GM19372 (cell line): ENCODE data around the gene GATAD2B.
A peak's percentile ranks its signal among the peaks of the same experiment; 100 is the strongest.
"Not testable (repeated sequence)": the region's sequence is repeated elsewhere in the genome, so short reads cannot be mapped to it uniquely, and the experiment has no call there.

Experiments used
- ATAC-seq: cut with Tn5 transposase; IDR thresholded peaks from one replicate; pipeline ENCODE4 v1.9.1; 2021; ENCODE audit warnings: mild to moderate bottlenecking, low read depth, moderate library complexity; ENCODE audit not compliant: unreplicated experiment

GATAD2B gene

DNA sequence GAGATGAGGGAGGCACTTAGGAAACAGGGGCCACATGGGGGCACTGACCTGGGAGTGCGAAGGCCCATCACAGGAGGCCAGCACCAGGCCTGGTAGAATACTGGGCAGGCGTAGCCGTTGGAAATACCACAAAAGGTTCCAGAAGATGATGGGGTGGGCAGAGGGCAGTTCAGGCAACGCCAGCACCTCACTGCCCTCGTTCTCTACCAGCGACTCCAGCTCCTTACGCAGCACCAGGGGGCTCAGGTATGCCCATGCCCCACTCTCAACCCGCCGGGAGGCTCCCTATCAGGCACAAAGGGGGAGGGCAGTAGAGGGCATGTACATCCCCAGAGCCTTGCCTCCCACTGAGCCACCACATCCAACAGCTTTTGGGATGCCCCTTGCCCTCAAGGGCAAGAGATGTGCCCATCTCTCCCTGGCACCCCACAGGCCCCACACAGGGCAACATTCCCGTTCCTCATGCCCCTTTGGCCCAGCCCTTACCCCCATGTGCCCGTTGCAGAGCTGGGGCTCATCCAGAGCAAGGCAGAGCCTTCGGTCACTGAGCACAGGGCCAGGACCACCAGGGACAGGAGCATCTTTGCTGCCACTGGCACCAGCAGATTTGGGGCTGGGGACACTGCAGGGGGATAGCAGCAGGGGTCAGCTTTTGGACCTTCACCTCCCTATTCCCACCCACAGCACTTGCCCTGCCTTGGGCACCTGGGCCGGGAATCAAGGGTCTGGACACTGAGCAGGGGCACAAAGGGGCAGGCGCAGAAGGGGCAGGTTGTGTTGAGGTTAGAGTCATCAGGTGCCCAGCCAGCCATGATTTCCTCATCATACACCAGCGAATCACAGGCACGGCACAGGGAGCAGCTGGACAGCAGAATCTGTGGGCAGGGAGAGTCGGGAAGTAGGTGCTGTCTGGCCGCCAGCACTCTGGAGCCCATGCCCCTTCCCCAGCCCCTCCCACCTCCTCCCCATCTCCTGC is 9.7 kb upstream of the GATAD2B start:
- no peak for ATAC-seq

DNA sequence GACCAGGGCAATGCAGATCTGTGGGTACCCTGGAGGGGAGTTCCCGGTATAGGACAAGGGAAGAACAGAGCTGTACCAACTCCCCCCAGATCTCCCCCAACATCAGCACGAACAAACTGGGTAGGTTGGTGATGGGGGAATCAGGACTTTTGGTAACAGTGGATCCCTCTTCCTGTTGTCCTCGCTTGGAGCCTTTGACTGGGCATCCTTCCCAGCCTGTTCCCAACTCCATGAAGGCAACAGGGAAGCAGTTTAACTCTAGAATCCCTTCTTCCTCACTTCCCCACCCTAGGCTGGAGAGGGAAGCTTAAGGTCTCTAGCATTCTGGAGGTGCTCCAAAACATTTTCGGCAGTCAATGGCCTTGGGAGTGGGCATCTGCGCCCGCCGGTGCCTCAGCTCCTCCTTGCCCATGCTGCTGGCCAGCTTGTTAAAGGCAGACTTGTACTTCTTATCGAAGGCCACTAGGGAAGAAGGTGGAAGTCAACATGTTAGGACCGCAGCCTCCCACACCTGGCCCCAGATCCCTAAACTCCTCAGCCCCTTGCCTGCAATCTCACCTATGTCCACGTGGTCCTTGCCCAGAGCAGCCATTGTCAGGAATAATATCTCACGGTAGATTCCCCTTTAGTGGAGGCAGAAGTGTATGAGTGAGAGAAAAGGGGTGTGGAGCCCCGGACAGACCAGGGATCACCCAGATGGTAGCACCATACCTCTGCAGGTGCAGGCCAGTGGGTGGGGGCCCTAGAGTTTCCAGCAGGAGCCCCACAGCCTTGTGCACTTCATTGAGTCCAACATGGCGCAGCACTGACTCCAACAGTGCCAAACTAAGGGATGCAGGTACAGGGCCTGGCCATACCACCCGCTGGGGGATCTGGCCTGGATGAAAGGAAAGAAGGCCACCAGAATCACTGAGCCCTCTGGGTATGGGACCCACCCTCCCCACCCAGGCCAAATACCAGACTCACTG is 7.5 kb upstream of the GATAD2B start:
- no peak for ATAC-seq

DNA sequence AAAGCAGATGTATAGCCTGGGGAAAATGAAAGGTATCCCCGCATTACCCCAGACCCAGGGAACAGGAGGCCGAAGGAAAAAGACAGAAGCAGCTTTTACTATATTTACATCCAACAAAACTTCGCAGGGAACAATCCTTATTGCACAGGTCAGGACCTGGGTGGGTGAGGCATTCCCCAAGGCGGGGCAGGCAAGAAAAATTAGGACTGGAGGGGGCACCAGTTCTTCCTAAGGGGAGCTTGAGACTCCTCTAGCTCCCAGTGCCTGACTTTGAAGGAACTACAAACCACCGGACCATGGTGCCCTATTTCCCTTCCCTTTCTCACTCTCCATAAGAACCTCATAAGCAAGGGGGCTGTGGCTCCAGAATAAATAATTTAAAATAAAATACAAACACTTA is 6.7 kb upstream of the GATAD2B start:
- ATAC-seq: no peak

DNA sequence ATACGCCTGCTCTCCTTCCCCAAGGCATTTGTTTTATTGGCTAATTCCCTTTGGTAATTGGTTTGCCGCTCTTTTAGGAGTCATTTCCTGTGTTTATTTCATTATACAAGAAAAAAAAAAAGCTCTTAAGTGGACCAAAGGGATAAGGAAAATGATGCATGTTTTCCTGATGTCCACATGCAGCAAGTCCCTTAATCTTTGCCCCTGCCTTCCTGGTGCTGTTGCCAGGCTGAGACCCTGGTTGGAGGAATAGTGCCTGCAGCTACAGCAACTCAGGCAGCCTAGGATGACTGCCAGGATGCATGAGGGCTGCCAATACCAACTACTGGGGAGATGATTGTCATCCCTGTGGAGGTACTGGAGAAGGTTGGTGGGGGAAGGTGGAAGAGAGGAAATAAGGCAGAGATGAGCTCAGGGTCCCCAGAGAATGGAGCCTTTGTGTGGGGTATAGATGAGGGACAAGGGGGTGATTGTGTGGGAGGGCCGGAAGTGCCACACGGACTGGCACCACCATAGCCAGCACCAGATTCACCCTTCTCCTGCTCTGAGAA is 6.1 kb upstream of the GATAD2B start:
- ATAC-seq: no peak

DNA sequence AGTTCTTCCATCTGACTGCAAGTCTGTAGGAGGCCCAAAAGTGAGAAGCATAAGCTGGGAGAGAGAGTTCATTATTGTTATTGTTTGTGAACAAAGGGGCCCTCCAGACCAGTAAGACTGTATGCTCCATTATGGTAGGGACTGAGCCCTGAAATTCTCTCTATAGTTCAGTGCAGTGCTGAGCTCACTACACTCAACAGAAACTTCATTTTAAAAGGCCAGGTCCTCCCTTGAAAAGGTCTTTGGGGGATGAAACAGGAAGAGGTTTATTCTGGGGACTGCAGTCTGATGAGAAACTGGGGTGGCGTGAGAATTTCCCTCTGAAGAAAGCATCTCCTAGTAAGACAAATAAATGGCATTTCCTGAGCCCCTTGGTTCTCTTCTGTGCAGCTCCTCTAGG is 5.5 kb upstream of the GATAD2B start:
- ATAC-seq: no peak

DNA sequence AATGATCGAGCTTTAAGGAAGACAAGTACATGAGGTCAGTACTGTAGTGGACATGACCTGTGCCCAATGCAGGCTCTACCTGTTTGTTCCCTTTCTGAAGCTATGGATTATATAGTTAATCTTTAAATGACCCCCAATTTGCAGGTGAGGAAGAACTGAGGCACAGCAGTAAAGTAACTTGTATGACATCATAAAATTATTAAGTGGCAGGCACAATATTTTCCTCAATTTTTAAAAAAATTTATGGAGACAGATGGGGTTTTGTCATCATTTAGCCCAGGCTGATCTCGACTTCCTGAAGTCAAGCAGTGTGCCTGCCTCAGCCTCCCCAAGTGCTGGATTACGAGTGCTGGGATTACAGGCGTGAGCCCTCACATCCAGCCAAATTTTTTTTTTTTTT is 3.6 kb upstream of the GATAD2B start:
- ATAC-seq: no peak

DNA sequence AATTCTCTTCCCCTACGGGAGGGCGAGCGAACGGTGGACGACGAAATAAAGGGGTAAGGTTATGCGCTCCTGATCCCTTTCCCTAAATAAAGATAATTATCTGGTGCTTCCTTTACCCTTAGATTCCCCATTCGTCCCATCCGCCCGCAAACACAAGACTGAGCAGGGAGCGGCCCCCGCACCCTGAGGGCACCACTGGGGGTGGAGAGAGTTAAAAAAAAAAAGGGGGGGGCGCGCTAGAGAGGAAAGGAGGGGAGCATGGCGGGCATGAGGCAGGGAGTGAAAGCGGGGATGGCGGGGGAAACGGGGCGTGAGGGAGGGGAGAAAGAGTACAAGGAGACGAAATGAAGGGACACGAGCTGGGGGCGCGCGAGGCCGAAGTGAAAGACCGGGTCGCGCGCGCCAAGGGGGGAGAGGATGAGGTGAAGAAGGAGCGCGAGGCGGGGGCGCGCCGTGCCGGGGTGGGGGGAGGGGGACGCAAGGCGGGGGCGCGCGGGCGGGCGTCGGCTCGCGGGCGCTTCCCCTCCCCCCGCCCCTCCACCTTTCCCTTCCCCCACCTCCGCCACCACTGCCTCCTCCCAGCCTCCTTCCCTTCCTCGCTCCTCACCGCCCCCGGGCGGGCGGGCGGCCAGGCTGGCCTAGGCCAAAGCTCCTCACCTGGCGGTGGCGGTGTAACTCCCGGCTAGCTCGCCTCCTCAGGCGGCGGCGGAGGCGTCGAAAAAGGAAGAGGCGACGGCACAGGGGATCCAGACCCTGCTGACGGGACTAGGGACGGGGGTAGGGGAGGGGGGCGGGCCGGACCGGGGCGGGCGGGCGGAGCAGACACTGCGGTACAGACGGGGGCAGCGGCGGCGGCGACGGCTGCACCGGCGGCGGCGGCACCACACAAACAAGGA is 448 bp downstream of the GATAD2B start:
- peak; percentile 25 for ATAC-seq

DNA sequence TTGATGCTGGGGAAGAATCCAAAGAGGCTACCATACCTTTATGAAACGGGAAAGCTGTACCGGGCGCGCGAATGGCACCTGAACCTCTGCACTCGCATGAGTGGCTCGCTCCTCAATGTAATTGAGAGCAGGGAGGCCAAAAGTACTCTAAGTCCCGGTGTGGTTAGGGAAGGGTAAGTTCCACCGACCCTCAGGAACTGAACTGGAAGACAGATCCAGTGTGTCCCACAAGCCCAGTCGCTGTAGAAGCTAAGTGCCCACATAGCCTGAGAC is 1.0 kb downstream of the GATAD2B start:
- ATAC-seq: no peak

DNA sequence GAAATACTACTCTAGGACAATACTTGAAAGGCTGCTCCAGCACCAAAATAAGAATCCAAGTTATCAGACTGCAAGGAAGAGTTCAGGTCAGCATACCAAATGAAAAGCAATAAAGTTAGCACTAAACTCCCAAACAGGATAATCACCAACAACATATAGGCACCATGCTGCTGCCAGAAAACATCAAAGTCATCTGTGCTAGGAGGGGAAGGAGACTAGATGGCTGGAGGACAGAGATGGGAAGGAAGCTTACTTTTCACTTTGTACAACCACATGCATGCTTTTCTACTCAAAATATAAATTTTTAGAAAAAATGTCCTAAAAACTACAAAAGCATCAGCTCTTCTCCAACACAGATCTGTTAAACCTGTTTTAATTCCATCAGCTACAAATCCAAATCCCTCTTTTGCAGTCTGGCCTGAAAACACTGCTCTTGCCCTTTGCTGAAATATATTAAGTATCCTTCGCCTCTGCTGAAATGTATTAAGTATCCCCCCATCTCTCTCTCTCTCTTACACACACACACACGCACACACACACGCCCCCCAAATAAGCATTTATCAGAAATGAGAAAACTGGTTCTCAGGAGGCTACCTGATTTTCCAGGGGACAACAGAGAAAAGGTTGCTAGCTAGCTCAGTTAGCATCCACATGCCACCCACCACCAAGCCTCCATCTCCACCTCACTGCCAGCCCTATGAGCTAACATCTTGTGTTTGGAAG is 1.5 kb downstream of the GATAD2B start:
- no peak for ATAC-seq

DNA sequence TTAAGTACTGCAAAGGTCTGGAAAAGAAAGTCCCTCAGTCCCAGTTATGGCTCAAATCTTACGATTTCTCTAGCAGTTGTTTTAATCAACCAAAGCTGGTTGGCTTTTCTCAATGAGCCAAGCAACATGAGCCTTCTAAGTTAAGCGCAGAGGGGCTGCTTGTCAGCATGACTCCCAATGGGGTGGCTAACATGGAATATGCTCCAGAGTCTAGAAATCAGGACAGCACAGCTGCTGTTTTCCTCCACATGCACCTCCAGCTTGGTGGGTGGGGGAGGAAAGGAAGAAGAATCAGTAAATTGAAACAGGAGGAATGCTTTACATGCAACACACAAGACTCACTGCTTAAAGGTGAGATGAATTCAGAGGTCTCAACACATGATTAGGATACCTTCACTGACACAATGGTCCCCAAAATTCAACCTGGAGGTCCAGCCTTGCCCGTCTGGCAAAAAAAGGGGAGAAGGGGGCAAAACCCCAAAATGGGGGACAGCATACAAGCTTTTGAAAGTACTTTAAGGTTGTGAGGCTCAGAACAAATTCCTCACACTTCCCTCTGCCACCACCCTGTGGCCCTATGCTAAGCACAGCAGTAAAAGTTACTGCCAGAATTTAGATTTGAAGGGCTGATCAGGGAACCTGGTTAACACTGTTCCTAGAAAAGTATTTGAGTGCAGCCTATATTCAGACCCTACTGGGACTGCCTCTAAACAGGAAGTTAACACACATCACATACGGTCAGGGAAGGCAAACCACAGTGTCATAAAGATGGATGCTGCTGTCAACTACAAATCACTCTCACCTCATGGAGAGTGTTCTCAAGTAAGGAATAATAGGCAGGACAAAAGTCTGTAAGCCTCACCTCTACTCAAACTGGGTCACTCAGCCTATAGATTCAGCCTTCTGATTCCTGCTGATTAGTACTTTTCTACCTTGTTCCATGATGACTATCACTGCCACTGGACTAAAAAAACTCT is 2.6 kb downstream of the GATAD2B start:
- ATAC-seq: no peak

DNA sequence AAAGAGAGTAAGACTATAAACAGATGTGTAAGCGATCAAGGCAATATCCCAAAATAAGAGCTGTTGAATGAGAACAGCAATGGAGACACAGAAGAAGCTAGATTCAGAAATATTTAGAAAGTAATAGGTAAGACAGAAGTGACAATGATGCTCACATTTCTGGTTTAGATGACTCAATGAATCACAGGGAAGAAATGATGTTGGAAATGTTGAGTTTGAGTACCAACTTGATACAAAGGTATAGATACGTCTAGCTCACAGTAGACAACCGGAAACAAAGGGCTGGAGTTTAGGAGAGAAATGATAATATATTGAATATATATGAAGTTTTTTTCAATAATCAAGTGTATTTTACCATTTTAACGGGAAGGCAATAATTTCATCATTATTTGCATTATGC is 6.5 kb downstream of the GATAD2B start:
- ATAC-seq: no peak

DNA sequence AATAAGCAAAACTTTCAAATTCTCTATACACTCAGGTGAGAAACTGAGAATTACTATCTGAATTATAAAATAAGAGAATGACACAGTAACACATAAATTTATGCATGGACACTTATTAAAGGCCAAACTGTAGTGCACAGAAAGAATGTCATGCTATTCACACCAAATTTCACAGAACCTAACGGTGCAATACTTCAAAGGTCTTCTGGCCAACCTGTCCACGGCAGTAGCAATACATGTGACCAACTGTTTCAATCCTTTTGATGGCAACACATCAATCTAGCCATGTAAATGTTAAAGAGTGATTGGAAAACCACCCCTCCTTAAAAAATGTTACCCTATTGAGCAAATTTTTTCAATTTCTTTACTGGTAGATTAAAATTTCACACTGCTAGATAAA is 10.4 kb downstream of the GATAD2B start:
- ATAC-seq: no peak

DNA sequence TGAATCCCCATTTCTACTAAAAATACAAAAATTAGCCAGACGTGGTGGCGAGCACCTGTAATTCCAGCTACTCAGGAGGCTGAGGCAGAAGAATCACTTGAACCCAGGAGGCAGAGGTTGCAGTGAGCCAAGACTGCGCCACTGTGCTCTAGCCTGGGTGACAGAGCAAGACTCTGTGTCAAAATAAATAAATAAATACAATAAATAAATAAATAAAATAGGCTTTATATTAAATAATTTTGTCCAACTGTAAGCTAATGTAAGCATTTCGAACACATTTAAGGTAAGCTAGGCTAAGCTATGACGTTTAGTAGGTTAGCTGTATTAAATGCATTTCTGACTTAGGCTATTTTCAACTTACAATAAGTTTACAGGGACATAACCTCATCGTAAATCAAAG is 12.2 kb downstream of the GATAD2B start:
- not testable (repeated sequence) for ATAC-seq

DNA sequence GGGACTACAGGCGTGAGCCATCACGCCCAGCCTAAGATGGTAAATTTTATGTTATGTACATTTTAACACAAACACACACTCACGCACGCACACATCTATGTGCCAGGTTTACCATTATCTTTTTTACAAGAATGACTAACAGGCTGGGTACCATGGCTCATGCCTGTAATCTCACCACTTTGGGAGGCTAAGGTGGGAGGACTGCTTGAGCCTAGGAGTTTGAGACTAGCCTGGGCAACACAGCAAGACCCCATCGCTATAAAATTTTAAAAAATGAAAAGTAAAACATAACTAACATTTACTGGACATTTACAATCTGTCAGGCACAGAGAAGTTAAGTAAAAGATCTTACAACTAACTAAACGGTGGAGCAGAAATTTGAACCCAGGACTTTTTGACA is 14.7 kb downstream of the GATAD2B start:
- no peak for ATAC-seq

DNA sequence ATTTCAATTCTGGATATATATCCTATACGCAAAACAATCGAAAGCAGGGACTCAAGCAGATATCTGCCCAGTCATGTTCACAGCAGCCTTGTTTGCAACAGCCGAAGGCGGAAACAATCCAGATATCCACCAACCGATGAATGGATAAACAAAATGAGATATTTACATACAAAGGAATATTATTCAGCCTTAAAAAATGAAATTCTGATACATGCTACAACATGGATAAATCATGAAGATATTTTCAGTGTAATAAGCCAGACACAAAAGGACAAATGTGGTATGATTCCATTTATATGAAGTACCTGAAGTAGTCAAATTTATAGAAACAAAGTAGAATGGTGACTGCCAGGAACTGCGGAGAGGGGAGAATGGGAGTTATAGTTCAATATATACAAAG is 15.6 kb downstream of the GATAD2B start:
- no peak for ATAC-seq

DNA sequence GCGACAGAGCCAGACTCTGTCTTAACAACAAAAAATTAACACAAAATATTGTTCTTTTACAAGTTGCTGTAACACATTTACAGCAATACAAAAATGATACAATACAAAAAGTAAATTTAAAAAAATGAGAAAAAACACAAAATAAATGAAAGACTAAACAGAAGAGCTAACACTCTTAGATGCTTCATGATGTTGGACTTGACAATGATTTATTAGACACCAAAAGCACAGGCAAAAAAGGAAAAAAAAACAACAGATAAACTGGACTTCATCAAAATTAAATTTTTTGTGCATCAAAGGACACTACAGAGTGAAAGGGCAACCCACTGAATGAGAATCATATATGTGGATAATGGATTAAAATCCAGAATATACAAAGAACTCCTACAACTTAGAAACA is 16.4 kb downstream of the GATAD2B start:
- ATAC-seq: no peak

DNA sequence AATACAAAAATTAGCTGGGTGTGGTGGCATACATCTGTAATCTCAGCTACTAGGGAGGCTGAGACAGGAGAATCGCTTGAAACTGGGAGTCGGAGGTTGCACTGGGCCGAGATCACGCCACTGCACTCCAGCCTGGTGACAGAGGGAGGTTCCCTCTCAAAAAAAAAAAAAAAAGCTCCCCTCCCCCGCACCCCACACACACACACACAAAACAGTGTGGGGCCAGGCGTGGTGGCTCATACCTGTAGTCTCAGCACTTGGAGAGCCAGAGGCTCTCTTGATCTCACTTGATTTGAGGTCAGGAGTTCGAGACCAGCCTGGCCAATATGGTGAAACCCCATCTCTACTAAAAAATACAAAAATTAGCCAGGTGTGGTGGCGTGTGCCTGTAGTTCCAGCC is 16.9 kb downstream of the GATAD2B start:
- ATAC-seq: not testable (repeated sequence)

DNA sequence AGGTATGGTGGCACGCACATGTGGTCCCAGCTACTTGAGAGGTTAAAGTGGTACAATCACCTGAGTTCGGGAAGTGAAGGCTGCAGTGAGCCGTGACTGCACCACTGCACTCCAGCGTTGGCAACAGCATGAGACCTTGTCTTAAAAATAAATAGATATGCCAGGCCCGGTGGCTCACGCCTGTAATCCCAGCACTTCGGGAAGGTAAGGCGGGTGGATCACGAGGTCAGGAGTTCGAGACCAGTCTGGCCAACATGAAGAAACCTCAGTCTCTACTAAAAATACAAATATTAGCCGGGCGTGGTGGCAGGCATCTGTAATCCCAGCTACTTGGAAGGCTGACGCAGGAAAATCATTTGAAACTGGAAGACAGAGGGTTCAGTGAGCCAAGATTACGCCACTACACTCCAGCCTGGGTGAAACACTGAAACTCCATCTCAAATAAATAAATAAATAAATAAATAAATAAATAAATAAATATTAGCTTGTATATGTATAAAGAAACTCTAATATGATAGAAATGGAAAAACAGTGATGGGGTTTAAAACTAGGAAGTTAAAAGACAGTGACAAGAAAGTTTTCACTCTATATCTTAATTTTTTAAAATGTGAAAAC is 18.8 kb downstream of the GATAD2B start:
- no peak for ATAC-seq
